HCT116 (cell line): ENCODE data around the gene ECE2. TPM values are rescaled to one million over a fixed set of nuclear protein-coding genes. Genes with fewer than 3 reads are reported as not detected.
A peak's percentile ranks its signal among the peaks of the same experiment; 100 is the strongest.

ENCODE experiments used
- ATAC-seq: fragments of 200-7000 bp; cut with Tn5 transposase; 2 replicates; pipeline ENCODE4 v1.9.1; 2020; ENCODE audit warnings: mild to moderate bottlenecking, moderate library complexity
- BruUV-seq: library from RNA; stranded (reverse); fragments of 400-500 nt; replicated peaks from 2 replicates; lab custom pipeline; 2021; lab: Mats Ljungman, UMichigan
- CTCF ChIA-PET: fragments of 300-600 bp; sonication (Branson Sonifier 250); formaldehyde crosslinking; loops from one replicate; lab custom pipeline; 2021; ENCODE audit warnings: antibody characterized with exemption; lab: Charles Lee
- POLR2A ChIA-PET: fragments of 300-600, 350-600 bp; sonication (Branson Sonifier 250); formaldehyde crosslinking; loops from one replicate; lab custom pipeline; 2021; ENCODE audit warnings: antibody characterized with exemption; lab: Charles Lee
- RAD21 ChIA-PET, 2 experiments: fragments of 300-600 bp; sonication (Branson Sonifier 250); formaldehyde crosslinking; loops; one replicate each; lab custom pipeline; 2023; ENCODE audit warnings: low total read pairs in 2 of 2; ENCODE audit not compliant: uncharacterized antibody in 2 of 2, unreplicated experiment in 2 of 2, low non-redundant PET in 1 of 2; lab: Charles Lee
- DNase-seq: peaks from one replicate; pipeline ENCODE4 v3.0.0-alpha.2; 2010; ENCODE audit warnings: low read depth, low spot score
- H2AFZ ChIP-seq: fragments of 200-600 bp; shearing (Covaris generic), sonication (generic); 2 replicates; pipeline ENCODE4 v1.6.1; 2017; ENCODE audit warnings: low read depth, mixed run types, mixed read lengths, antibody characterized with exemption, low read length; ENCODE audit not compliant: poor library complexity, severe bottlenecking
- H3K27ac ChIP-seq: 2 replicates; pipeline ENCODE4 v1.5.1; 2012; ENCODE audit warnings: low read depth, low read length
- H3K27me3 ChIP-seq: fragments of 200-600 bp; sonication (generic); 2 replicates; pipeline ENCODE4 v1.6.1; 2016; ENCODE audit warnings: mixed run types, low read length, mixed read lengths; ENCODE audit not compliant: insufficient read depth
- H3K36me3 ChIP-seq, 2 experiments: fragments of 200-500 bp in 1 of 2; fragments of 200-600 bp in 1 of 2; sonication (Bioruptor generic) in 1 of 2; sonication (generic) in 1 of 2; 2 replicates each; pipeline versions ENCODE4 v1.5.1 to v1.6.1; 2014 to 2016; ENCODE audit warnings: low read length in 2 of 2, inconsistent platforms in 1 of 2, mixed read lengths in 1 of 2, mixed run types in 1 of 2; ENCODE audit not compliant: insufficient read depth in 2 of 2, control insufficient read depth in 1 of 2
- H3K4me1 ChIP-seq, 2 experiments: fragments of 200-600 bp in 1 of 2; sonication (generic) in 1 of 2; 2 replicates each; pipeline versions ENCODE4 v1.5.1 to v1.6.1; 2012 to 2017; ENCODE audit warnings: low read length in 2 of 2, inconsistent platforms in 1 of 2, mild to moderate bottlenecking in 1 of 2, mixed read lengths in 1 of 2, mixed run types in 1 of 2, moderate library complexity in 1 of 2; ENCODE audit not compliant: insufficient read depth in 2 of 2, control insufficient read depth in 1 of 2
- H3K4me2 ChIP-seq: fragments of 200-600 bp; sonication (generic); 2 replicates; pipeline ENCODE4 v1.6.1; 2017; ENCODE audit warnings: mixed run types, low read length, mixed read lengths
- H3K4me3 ChIP-seq, 2 experiments: fragments of 200-600 bp in 1 of 2; sonication (generic) in 1 of 2; replicated peaks in 1 of 2; 2 replicates each; pipeline ENCODE4 v1.5.1; 2011 to 2016; ENCODE audit warnings: low read length in 2 of 2, control low read depth in 1 of 2, low read depth in 1 of 2, mild to moderate bottlenecking in 1 of 2, mixed read lengths in 1 of 2, mixed run types in 1 of 2
- H3K79me2 ChIP-seq: fragments of 200-600 bp; sonication (generic); 2 replicates; pipeline ENCODE4 v1.6.1; 2017; ENCODE audit warnings: mild to moderate bottlenecking, mixed run types, low read length, moderate library complexity, mixed read lengths; ENCODE audit not compliant: insufficient read depth
- H3K9ac ChIP-seq: fragments of 200-600 bp; sonication (generic); 2 replicates; pipeline ENCODE4 v1.6.1; 2016; ENCODE audit warnings: low read length, mixed read lengths
- H3K9me2 ChIP-seq: fragments of 200-600 bp; sonication (generic), shearing (Covaris generic); 2 replicates; pipeline ENCODE4 v1.6.1; 2017; ENCODE audit warnings: mixed run types, mild to moderate bottlenecking, moderate library complexity; ENCODE audit not compliant: insufficient read depth
- H3K9me3 ChIP-seq, 2 experiments: fragments of 200-500 bp in 1 of 2; fragments of 200-600 bp in 1 of 2; sonication (Bioruptor generic) in 1 of 2; sonication (generic) in 1 of 2; 2 replicates each; pipeline ENCODE4 v1.6.1; 2014 to 2017; ENCODE audit warnings: low read length in 2 of 2, mixed read lengths in 2 of 2, inconsistent platforms in 1 of 2, low read depth in 1 of 2, mild to moderate bottlenecking in 1 of 2, mixed run types in 1 of 2, moderate library complexity in 1 of 2; ENCODE audit not compliant: control insufficient read depth in 1 of 2, insufficient read depth in 1 of 2
- H4K20me1 ChIP-seq: fragments of 200-600 bp; sonication (generic), shearing (Covaris generic); 2 replicates; pipeline ENCODE4 v1.6.1; 2017; ENCODE audit warnings: mixed run types, mild to moderate bottlenecking, moderate library complexity; ENCODE audit not compliant: insufficient read depth
- EGR1 ChIP-seq: IDR thresholded peaks from 2 replicates; pipeline ENCODE4 v1.6.1; 2012; ENCODE audit warnings: low read depth
- ELF1 ChIP-seq: IDR thresholded peaks from 2 replicates; pipeline ENCODE4 v1.6.1; 2012; ENCODE audit warnings: low read depth, borderline replicate concordance
- EZH2 ChIP-seq: fragments of 200-600 bp; sonication (generic); IDR thresholded peaks from 2 replicates; pipeline ENCODE4 v1.6.1; 2017; ENCODE audit warnings: antibody characterized with exemption, mixed run types
- EZH2phosphoT487 ChIP-seq: fragments of 200-600 bp; IDR thresholded peaks from 2 replicates; pipeline ENCODE4 v1.6.1; 2018; ENCODE audit warnings: antibody characterized with exemption, borderline replicate concordance
- MAX ChIP-seq: IDR thresholded peaks from 2 replicates; pipeline ENCODE4 v1.6.1; 2012
- REST ChIP-seq: IDR thresholded peaks from 2 replicates; pipeline ENCODE4 v1.6.1; 2012; ENCODE audit warnings: low read depth
- SIN3A ChIP-seq: IDR thresholded peaks from 2 replicates; pipeline ENCODE4 v1.6.1; 2012; ENCODE audit warnings: low read depth
- SRF ChIP-seq: IDR thresholded peaks from 2 replicates; pipeline ENCODE4 v1.6.1; 2012; ENCODE audit warnings: low read depth
- TCF7L2 ChIP-seq: IDR thresholded peaks from 2 replicates; pipeline ENCODE4 v1.7.0; 2011; ENCODE audit warnings: borderline replicate concordance, inconsistent platforms; ENCODE audit not compliant: insufficient read depth, insufficient read length; ENCODE audit errors: extremely low read depth
- ZFX ChIP-seq: fragments of 450-650 bp; IDR thresholded peaks from 2 replicates; pipeline ENCODE4 v1.6.1; 2017
- ZNF274 ChIP-seq: fragments of 200-500 bp; sonication (Bioruptor generic); IDR thresholded peaks from 2 replicates; pipeline ENCODE4 v1.6.1; 2014; ENCODE audit warnings: mild to moderate bottlenecking, low read depth, low read length, inconsistent platforms
- intact Hi-C: fragments of 100-400 bp; cut with micrococcal nuclease; formaldehyde crosslinking; loops from 2 replicates; pipeline ENCODE4 v1.10.0; 2022
- total RNA-seq: library from RNA; stranded (reverse); gene quantifications from one replicate; pipeline ENCODE4 v1.2.1, GENCODE V29; 2021; ENCODE audit not compliant: unreplicated experiment
- TF ChIP-seq, protein P1 (sequence below): IDR thresholded peaks from 2 replicates; pipeline ENCODE4 v1.6.1; 2012

ECE2 gene
- total RNA-seq, 1 experiment from 2014 or later: not detected

GRCh38 chr3:184260724-184261269 is 15.0 kb upstream of the ECE2 start:
- Histone ChIP-seq H3K36me3 (no peaks in the 10 kb centered on the region; a peak in 1 of 4 replicates), H3K4me1 (peaks cover 3 to 24% of the 10 kb centered on the region in 2 experiments; a peak in 3 of 4 replicates), H3K27me3 (no peaks in the 10 kb centered on the region), H3K9me2 (no peaks in the 10 kb centered on the region), H3K4me2 (peak overlapping the region; percentile 73), H3K79me2 (no peaks in the 10 kb centered on the region), H3K9ac (peak overlapping the region; percentile 45), H3K9me3 (no peaks in the 10 kb centered on the region), H4K20me1 (no peaks in the 10 kb centered on the region), H3K27ac (no peak overlapping the region; the same call in 1 of the 2 replicates), H3K4me3 (peak overlapping the region; percentile 32 to 63), H2AFZ (no peak overlapping the region)
- ATAC-seq (no peak; the same call in 1 of the 2 replicates), DNase-seq (no peak)
- POLR2A ChIA-PET: interaction anchor here (0.6 kb wide), 1 partner anchor 86 kb away, joined by 3 read pairs; no protein-coding TSS in a partner anchor
- RAD21 ChIA-PET: no interaction called here
- no TSS peak for BruUV-seq
- CTCF ChIA-PET: interaction anchor here (0.7 to 1.4 kb wide), 3 partner anchors 29 to 376 kb away, joined by 3 to 7 read pairs (median 3); partner anchors contain the start of gene PARL
- no peak for TF ChIP-seq ZNF274
- peak; percentile 11; the same call in 1 of the 2 replicates for TF ChIP-seq ZFX
- intact Hi-C loops: no loop called here

- H3K27me3 ChIP-seq: no peaks in the 10 kb centered on the region
- peak within 1 kb of the TSS; percentile 92 for H3K4me2 ChIP-seq
- H3K9me3 ChIP-seq: no peaks in the 10 kb centered on the region
- no peaks in the 10 kb centered on the region for H3K79me2 ChIP-seq
- CTCF ChIA-PET: interaction anchor here (0.7 to 1.4 kb wide), 4 partner anchors 10 to 376 kb away, joined by 3 to 7 read pairs (median 4); partner anchors contain the start of gene PARL
- ATAC-seq: peak; percentile 92
- RAD21 ChIA-PET: interaction anchor here in 1 of 2 experiments (0.5 kb wide), 1 partner anchor 116 kb away, joined by 4 read pairs; no protein-coding TSS in a partner anchor
- peak within 1 kb of the TSS; percentile 54 for H2AFZ ChIP-seq
- H3K9ac ChIP-seq: peak within 1 kb of the TSS; percentile 62
- POLR2A ChIA-PET: interaction anchor here (0.6 kb wide), 1 partner anchor 86 kb away, joined by 3 read pairs; no protein-coding TSS in a partner anchor
- no TSS peak for BruUV-seq
- H3K27ac ChIP-seq: peak within 1 kb of the TSS; percentile 46; the same call in 1 of the 2 replicates
- H3K4me1 ChIP-seq: peaks cover 3 to 24% of the 10 kb centered on the region in 2 experiments; a peak in 3 of 4 replicates
- DNase-seq: no peak
- no peaks in the 10 kb centered on the region; a peak in 1 of 4 replicates for H3K36me3 ChIP-seq
- intact Hi-C loops: no loop called here
- H3K4me3 ChIP-seq: peak within 1 kb of the TSS; percentile 50 to 63
- no peaks in the 10 kb centered on the region for H4K20me1 ChIP-seq
- no peak for TF ChIP-seq ELF1
- TF ChIP-seq, protein P1, sequence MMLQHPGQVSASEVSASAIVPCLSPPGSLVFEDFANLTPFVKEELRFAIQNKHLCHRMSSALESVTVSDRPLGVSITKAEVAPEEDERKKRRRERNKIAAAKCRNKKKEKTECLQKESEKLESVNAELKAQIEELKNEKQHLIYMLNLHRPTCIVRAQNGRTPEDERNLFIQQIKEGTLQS: no peak
- TF ChIP-seq SRF: no peak
- TF ChIP-seq MAX: peak; percentile 74
- TF ChIP-seq TCF7L2: no peak
- TF ChIP-seq EGR1: 0 out of 2 replicates have a peak, but pooled peaks have one; percentile 17
- no peak for TF ChIP-seq SIN3A
- no peak for TF ChIP-seq EZH2
- TF ChIP-seq REST: no peak
- no peak for TF ChIP-seq EZH2phosphoT487
- TF ChIP-seq, all 23 proteins: peak for 2
- H3K9me2 ChIP-seq: no peaks in the 10 kb centered on the region
These were observed 14.5 kb upstream of the ECE2 start, which contains the start of gene CAMK2N2 for GRCh38 chr3:184261270-184261853. Gene CAMK2N2 (minus strand): TSS chr3:184261553. CDS start chr3:184261285, 268 bp downstream.
